Measurements from ENCODE around the gene EXOC3L4. TPM values are rescaled to one million over a fixed set of nuclear protein-coding genes. Genes with fewer than 3 reads are reported as not detected.

EXOC3L4 gene
- total RNA-seq, 1 experiment from 2014 or later, result 10.9 TPM

DNA sequence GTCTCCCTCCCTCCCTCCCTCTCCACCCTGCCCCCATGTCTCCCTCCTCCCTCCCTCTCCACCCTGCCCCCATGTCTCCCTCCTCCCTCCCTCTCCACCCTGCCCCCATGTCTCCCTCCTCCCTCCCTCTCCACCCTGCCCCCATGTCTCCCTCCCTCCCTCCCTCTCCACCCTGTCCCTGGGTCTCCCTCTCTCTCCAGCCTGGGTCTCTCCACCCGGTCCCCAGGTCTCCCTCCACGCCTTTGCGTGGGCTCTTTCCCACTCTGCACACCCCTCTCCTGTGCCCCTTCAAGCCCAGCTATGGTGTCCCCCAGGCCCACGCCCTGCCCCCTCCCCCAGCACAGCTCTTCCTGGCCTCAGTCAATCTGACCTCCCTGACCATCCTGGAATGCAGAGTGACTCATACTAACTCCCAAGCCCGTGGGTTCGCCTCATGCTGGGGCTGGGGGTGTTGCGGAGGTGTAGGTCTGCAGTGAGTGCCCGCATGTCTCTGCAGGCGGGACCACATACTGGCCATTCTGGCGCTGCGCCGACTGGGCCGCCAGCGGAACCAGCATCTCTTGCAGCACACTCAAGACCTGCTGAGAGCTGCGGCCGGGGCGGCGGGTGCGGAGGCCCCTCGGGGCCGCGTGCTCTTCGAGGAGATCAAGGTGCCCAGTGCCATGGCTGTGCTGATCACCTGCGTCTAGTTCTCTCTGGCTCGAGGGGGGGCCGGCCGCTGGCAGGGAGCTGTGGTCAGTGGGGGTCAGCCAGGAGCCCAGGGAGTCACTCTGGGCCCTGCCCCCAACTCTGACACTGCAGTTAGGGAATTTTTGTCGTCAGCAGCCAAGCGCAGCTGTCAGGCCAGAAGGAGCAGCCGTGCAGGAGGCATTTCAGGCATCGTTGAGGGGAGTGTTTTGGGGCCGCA, 15.3 kb downstream of the EXOC3L4 start:
- Mint-ChIP-seq H3K27me3 (ENCODE audit: unreplicated experiment) (no peaks in the 10 kb centered on the region), H3K9me3 (ENCODE audit: low read depth, unreplicated experiment) (no peaks in the 10 kb centered on the region), H3K4me1 (ENCODE audit: low read depth, unreplicated experiment) (peaks cover 49% of the 10 kb centered on the region), H3K4me3 (ENCODE audit: low read depth, unreplicated experiment) (peak overlapping the region; percentile 34), H3K27ac (ENCODE audit: unreplicated experiment) (no peak overlapping the region), H3K36me3 (ENCODE audit: insufficient read depth, unreplicated experiment) (peaks cover 17% of the 10 kb centered on the region)
- DNase-seq, result no peak
- CTCF ChIA-PET, result no interaction called here
- TF ChIP-seq, protein P1, sequence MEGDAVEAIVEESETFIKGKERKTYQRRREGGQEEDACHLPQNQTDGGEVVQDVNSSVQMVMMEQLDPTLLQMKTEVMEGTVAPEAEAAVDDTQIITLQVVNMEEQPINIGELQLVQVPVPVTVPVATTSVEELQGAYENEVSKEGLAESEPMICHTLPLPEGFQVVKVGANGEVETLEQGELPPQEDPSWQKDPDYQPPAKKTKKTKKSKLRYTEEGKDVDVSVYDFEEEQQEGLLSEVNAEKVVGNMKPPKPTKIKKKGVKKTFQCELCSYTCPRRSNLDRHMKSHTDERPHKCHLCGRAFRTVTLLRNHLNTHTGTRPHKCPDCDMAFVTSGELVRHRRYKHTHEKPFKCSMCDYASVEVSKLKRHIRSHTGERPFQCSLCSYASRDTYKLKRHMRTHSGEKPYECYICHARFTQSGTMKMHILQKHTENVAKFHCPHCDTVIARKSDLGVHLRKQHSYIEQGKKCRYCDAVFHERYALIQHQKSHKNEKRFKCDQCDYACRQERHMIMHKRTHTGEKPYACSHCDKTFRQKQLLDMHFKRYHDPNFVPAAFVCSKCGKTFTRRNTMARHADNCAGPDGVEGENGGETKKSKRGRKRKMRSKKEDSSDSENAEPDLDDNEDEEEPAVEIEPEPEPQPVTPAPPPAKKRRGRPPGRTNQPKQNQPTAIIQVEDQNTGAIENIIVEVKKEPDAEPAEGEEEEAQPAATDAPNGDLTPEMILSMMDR (IDR thresholded peaks at IDR 0.05; ENCODE audit: unreplicated experiment), result no peak
- intact Hi-C loops (cut with micrococcal nuclease; ENCODE audit: unreplicated experiment), result no loop called here
- BruUV-seq (replicated peaks), result no TSS peak

DNA sequence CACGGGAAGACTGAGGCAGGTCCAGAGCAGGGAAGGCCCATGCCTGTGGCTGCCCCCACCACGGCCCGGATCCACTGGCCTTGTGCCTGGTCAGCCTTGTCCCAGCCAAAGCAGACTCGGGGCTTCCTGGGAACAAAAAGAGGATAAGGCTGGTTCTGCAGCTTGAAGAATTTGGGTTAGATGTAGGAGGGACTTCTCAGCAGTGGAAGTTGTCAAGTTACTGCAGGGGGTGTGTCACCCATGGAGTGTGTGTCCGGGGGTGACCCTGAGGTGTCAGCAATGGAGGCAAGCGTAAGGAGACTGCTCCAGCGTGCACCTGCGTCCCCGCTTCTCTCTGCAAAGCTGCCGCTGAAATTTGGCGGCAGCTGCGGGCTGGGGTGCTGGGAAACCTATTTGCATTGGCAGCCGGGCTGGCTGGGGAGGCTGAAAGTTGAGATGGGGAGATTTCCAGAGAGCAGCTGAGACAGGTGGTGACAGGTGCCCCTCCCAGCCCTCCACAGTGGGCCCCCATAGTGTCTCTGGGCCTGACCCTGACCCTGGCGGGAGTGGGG, 16.2 kb downstream of the EXOC3L4 start:
- Mint-ChIP-seq H3K27ac (ENCODE audit: unreplicated experiment) (peak overlapping the region; percentile 20), H3K4me3 (ENCODE audit: low read depth, unreplicated experiment) (peak overlapping the region; percentile 34), H3K36me3 (ENCODE audit: insufficient read depth, unreplicated experiment) (peaks cover 9% of the 10 kb centered on the region)

DNA sequence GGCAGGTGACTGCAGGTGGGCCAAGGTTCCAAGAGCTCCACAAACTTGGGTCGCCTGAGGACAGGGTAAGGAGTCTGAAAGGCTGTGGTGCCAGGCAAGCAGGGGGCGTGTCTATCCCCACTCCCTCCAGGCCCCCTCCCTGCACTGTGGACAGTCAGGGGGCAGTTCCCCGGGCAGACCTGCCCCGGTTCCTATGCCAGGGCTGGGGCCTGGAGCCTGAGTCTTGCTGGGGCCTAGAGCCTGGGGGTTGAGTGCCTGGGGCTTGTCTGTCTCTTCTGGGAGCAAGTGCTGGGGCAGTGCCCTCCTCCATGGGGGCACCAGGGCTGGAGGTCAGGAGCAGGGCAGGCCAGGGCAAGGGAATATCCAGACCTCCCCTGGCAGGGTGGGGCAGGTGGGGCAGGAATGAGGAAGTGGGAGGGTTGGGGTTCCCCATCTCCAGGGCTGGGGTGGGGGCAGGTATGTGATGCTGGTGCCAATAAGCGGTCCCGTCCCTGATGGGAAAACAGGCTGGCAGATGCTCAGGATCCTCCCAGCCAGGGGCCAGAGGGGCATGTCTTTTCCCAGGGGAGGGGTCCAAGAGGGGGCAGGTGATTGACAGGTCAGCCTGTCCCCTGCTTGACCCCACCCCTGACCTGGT, 16.8 kb downstream of the EXOC3L4 start:
- BruUV-seq (replicated peaks), result no TSS peak

More for the DNA sequence above, 16.2 kb downstream of the EXOC3L4 start:
- TF ChIP-seq, protein P1 (IDR thresholded peaks at IDR 0.05; ENCODE audit: unreplicated experiment), result no peak
- H3K27me3 Mint-ChIP-seq (ENCODE audit: unreplicated experiment), result no peaks in the 10 kb centered on the region
- H3K9me3 Mint-ChIP-seq (ENCODE audit: low read depth, unreplicated experiment), result no peaks in the 10 kb centered on the region
- intact Hi-C loops (cut with micrococcal nuclease; ENCODE audit: unreplicated experiment), result no loop called here
- CTCF ChIA-PET, result interaction anchor here (0.6 kb wide), 1 partner anchor 113 kb away, joined by 4 read pairs; no protein-coding TSS in a partner anchor
- DNase-seq, result no peak
- BruUV-seq (replicated peaks), result no TSS peak
- H3K4me1 Mint-ChIP-seq (ENCODE audit: low read depth, unreplicated experiment), result peaks cover 45% of the 10 kb centered on the region

More for the DNA sequence above, 16.8 kb downstream of the EXOC3L4 start:
- Mint-ChIP-seq H3K27me3 (ENCODE audit: unreplicated experiment) (no peaks in the 10 kb centered on the region), H3K4me3 (ENCODE audit: low read depth, unreplicated experiment) (peak overlapping the region; percentile 34), H3K4me1 (ENCODE audit: low read depth, unreplicated experiment) (peaks cover 50% of the 10 kb centered on the region), H3K27ac (ENCODE audit: unreplicated experiment) (peak overlapping the region; percentile 20), H3K9me3 (ENCODE audit: low read depth, unreplicated experiment) (no peaks in the 10 kb centered on the region), H3K36me3 (ENCODE audit: insufficient read depth, unreplicated experiment) (peaks cover 14% of the 10 kb centered on the region)
- intact Hi-C loops (cut with micrococcal nuclease; ENCODE audit: unreplicated experiment), result no loop called here
- peak; percentile 79 for DNase-seq
- CTCF ChIA-PET, result interaction anchor here (0.6 kb wide), 1 partner anchor 112 kb away, joined by 4 read pairs; no protein-coding TSS in a partner anchor
- TF ChIP-seq, protein P1 (IDR thresholded peaks at IDR 0.05; ENCODE audit: unreplicated experiment), result no peak
